Breast epithelium (tissue), 4 donors: ENCODE measurements around the gene GAS5. TPM values are rescaled to one million over a fixed set of nuclear protein-coding genes. Genes with fewer than 3 reads are reported as not detected.

Experiments used
- DNase-seq, 2 donors: peaks; one replicate each; pipeline ENCODE4 v3.0.0-alpha.2; 2019; ENCODE audit warnings: low spot score in 2 of 2
- H3K27ac ChIP-seq, 2 donors: fragments of 200-600 bp; sonication (generic) in 1 of 2; one replicate each; pipeline ENCODE4 v1.5.1; 2016 to 2019; ENCODE audit warnings: mild to moderate bottlenecking in 1 of 2
- H3K27me3 ChIP-seq, 2 donors: fragments of 200-600 bp; sonication (generic) in 1 of 2; one replicate each; pipeline versions ENCODE4 v1.5.1 to v1.6.0; 2017 to 2019; ENCODE audit warnings: control low read depth in 1 of 2, mild to moderate bottlenecking in 1 of 2
- H3K36me3 ChIP-seq: fragments of 200-600 bp; one replicate; pipeline ENCODE4 v1.5.1; 2019
- H3K4me1 ChIP-seq, 2 donors: fragments of 200-600 bp; sonication (generic); one replicate each; pipeline ENCODE4 v1.5.1; 2016 to 2019; ENCODE audit warnings: control low read depth in 1 of 2
- H3K4me3 ChIP-seq, 3 donors: fragments of 200-600 bp; sonication (generic); 1 replicate in 2 of 3; 2 replicates in 1 of 3; pipeline ENCODE4 v1.5.1; 2016 to 2019; ENCODE audit warnings: mild to moderate bottlenecking in 3 of 3, moderate library complexity in 2 of 3
- H3K9me3 ChIP-seq, 2 donors: fragments of 200-600 bp; sonication (generic) in 1 of 2; one replicate each; pipeline ENCODE4 v1.5.1; 2016 to 2019; ENCODE audit warnings: control low read depth in 1 of 2
- CTCF ChIP-seq, 3 donors: fragments of 450-650 bp; IDR thresholded peaks; one replicate each; pipeline ENCODE4 v1.5.1; 2016 to 2017; ENCODE audit warnings: antibody characterized with exemption in 3 of 3, mild to moderate bottlenecking in 3 of 3, moderate library complexity in 3 of 3
- POLR2A ChIP-seq: fragments of 450-650 bp; IDR thresholded peaks from one replicate; pipeline ENCODE4 v1.6.1; 2016; ENCODE audit warnings: antibody characterized with exemption, mild to moderate bottlenecking, moderate library complexity
- POLR2AphosphoS5 ChIP-seq, 3 donors: sonication (generic); formaldehyde crosslinking; IDR thresholded peaks; one replicate each; pipeline ENCODE4 v1.6.1; 2017; ENCODE audit warnings: antibody characterized with exemption in 3 of 3
- intact Hi-C: fragments of 100-400 bp; cut with DNase I; formaldehyde crosslinking; loops from one replicate; pipeline ENCODE4 v1.15.1; 2023; ENCODE audit warnings: low total_unique reads
- total RNA-seq, 3 donors: library from RNA; depleted of rRNA; stranded (reverse); fragments of >200 nt; gene quantifications; one replicate each; pipeline ENCODE4 v1.1.0, GENCODE V29; 2016

GAS5 gene
- total RNA-seq, 3 donors from 2014 or later, result 320 to 763 (median 754) TPM

- DNase-seq, result no peak
- Histone ChIP-seq H3K4me1 (no peaks in the 10 kb centered on the region), H3K27ac (no peak overlapping the region), H3K4me3 (no peak overlapping the region), H3K36me3 (no peaks in the 10 kb centered on the region), H3K27me3 (no peaks in the 10 kb centered on the region), H3K9me3 (no peaks in the 10 kb centered on the region)
- no peak for TF ChIP-seq POLR2A
- TF ChIP-seq POLR2AphosphoS5 (IDR thresholded peaks at IDR 0.05), result no peak
- no peak for TF ChIP-seq CTCF (IDR thresholded peaks at IDR 0.05)
- intact Hi-C loops, result no loop called here
These were observed 25.8 kb upstream of the GAS5 start for GRCh38 chr1:173893611-173894010.

GRCh38 chr1:173889885-173890284 lies 22.1 kb upstream of the GAS5 start:
- intact Hi-C loops, result no loop called here
- Histone ChIP-seq H3K27me3 (no peaks in the 10 kb centered on the region), H3K36me3 (peaks cover 3% of the 10 kb centered on the region), H3K27ac (no peak overlapping the region), H3K9me3 (no peaks in the 10 kb centered on the region), H3K4me1 (no peaks in the 10 kb centered on the region), H3K4me3 (no peak overlapping the region)
- no peak for DNase-seq
- TF ChIP-seq POLR2AphosphoS5 (IDR thresholded peaks at IDR 0.05) (no peak), POLR2A (no peak), CTCF (IDR thresholded peaks at IDR 0.05) (no peak)

- H3K27me3 ChIP-seq, result no peaks in the 10 kb centered on the region
- no peak overlapping the region for H3K27ac ChIP-seq
- intact Hi-C loops, result no loop called here
- no peaks in the 10 kb centered on the region for H3K4me1 ChIP-seq
- H3K9me3 ChIP-seq, result no peaks in the 10 kb centered on the region
- DNase-seq, result no peak
- no peak overlapping the region for H3K4me3 ChIP-seq
- peaks cover 3% of the 10 kb centered on the region for H3K36me3 ChIP-seq
- no peak for TF ChIP-seq POLR2AphosphoS5 (IDR thresholded peaks at IDR 0.05)
- no peak for TF ChIP-seq POLR2A
- no peak for TF ChIP-seq CTCF (IDR thresholded peaks at IDR 0.05)
These were observed 21.0 kb upstream of the GAS5 start for GRCh38 chr1:173888749-173889148.

GRCh38 chr1:173887627-173888026 lies 19.8 kb upstream of the GAS5 start:
- Histone ChIP-seq H3K27ac (no peak overlapping the region), H3K9me3 (no peaks in the 10 kb centered on the region), H3K36me3 (peaks cover 3% of the 10 kb centered on the region), H3K4me3 (no peak overlapping the region), H3K27me3 (no peaks in the 10 kb centered on the region), H3K4me1 (no peaks in the 10 kb centered on the region)
- DNase-seq, result no peak
- intact Hi-C loops, result no loop called here
- TF ChIP-seq CTCF (IDR thresholded peaks at IDR 0.05) (no peak), POLR2AphosphoS5 (IDR thresholded peaks at IDR 0.05) (no peak), POLR2A (no peak)

GRCh38 chr1:173886746-173887611 lies 19.2 kb upstream of the GAS5 start:
- no peaks in the 10 kb centered on the region for H3K27me3 ChIP-seq
- no peaks in the 10 kb centered on the region for H3K9me3 ChIP-seq
- no peak for DNase-seq
- no peak overlapping the region for H3K4me3 ChIP-seq
- intact Hi-C loops, result no loop called here
- no peak for TF ChIP-seq POLR2AphosphoS5 (IDR thresholded peaks at IDR 0.05)
- no peak for TF ChIP-seq CTCF (IDR thresholded peaks at IDR 0.05)
- no peak for TF ChIP-seq POLR2A
- H3K4me1 ChIP-seq, result no peaks in the 10 kb centered on the region
- H3K27ac ChIP-seq, result no peak overlapping the region
- peaks cover 3% of the 10 kb centered on the region for H3K36me3 ChIP-seq
